GM12878 (cell line): ENCODE results near the gene ADAMTSL4. TPM values are rescaled to one million over a fixed set of nuclear protein-coding genes. Genes with fewer than 3 reads are reported as not detected.

Source experiments
- CREB1 ChIP-seq: IDR thresholded peaks from 2 replicates; pipeline ENCODE4 v1.6.1; 2012; ENCODE audit warnings: low read depth, mild to moderate bottlenecking, inconsistent platforms
- E2F8 ChIP-seq: fragments of 450-650 bp; IDR thresholded peaks from 2 replicates; pipeline ENCODE4 v1.6.1; 2018; ENCODE audit warnings: mild to moderate bottlenecking, low read depth, moderate library complexity; ENCODE audit not compliant: partially characterized antibody
- GATAD2B ChIP-seq: fragments of 450-650 bp; conservative IDR thresholded peaks from 2 replicates; pipeline ENCODE4 v1.6.1; 2017; ENCODE audit warnings: low read depth, mild to moderate bottlenecking, moderate library complexity
- HDAC2 ChIP-seq: fragments of 200-600 bp; sonication (generic); IDR thresholded peaks from 2 replicates; pipeline ENCODE4 v1.6.1; 2017
- HDGF ChIP-seq: fragments of 450-650 bp; IDR thresholded peaks from 2 replicates; pipeline ENCODE4 v1.6.1; 2016; ENCODE audit warnings: antibody characterized with exemption
- HSF1 ChIP-seq: fragments of 150-350 bp; IDR thresholded peaks from 2 replicates; pipeline ENCODE4 v1.6.1; 2014; ENCODE audit warnings: mild to moderate bottlenecking, low read depth, low read length
- IKZF2 ChIP-seq, 2 experiments: fragments of 450-650 bp; IDR thresholded peaks; 2 replicates each; pipeline ENCODE4 v1.6.1; 2017; ENCODE audit warnings: mild to moderate bottlenecking in 2 of 2, moderate library complexity in 2 of 2
- IRF3 ChIP-seq: fragments of 450-650 bp; IDR thresholded peaks from 2 replicates; pipeline ENCODE4 v1.6.1; 2014; ENCODE audit warnings: mild to moderate bottlenecking
- IRF4 ChIP-seq: IDR thresholded peaks from 2 replicates; pipeline ENCODE4 v1.6.1; 2011; ENCODE audit warnings: low read depth, low read length
- KLF5 ChIP-seq: fragments of 450-650 bp; IDR thresholded peaks from 2 replicates; pipeline ENCODE4 v1.6.1; 2014; ENCODE audit warnings: mild to moderate bottlenecking; ENCODE audit not compliant: partially characterized antibody
- LARP7 ChIP-seq: fragments of 450-650 bp; IDR thresholded peaks from 2 replicates; pipeline ENCODE4 v1.6.1; 2017; ENCODE audit warnings: mild to moderate bottlenecking
- MEF2A ChIP-seq: IDR thresholded peaks from 2 replicates; pipeline ENCODE4 v1.6.1; 2011; ENCODE audit warnings: low read depth, mild to moderate bottlenecking, low read length, moderate library complexity; ENCODE audit not compliant: insufficient read depth
- MTA2 ChIP-seq: fragments of 450-650 bp; IDR thresholded peaks from 2 replicates; pipeline ENCODE4 v1.6.1; 2016; ENCODE audit warnings: low read depth, mild to moderate bottlenecking, moderate library complexity
- NFIC ChIP-seq: IDR thresholded peaks from 2 replicates; pipeline ENCODE4 v1.6.1; 2012; ENCODE audit warnings: low read depth, mild to moderate bottlenecking, inconsistent platforms, low read length, moderate library complexity
- NFXL1 ChIP-seq: fragments of 450-650 bp; IDR thresholded peaks from 2 replicates; pipeline ENCODE4 v1.6.1; 2017; ENCODE audit warnings: antibody characterized with exemption, mild to moderate bottlenecking, borderline replicate concordance
- NRF1 ChIP-seq: conservative IDR thresholded peaks from 2 replicates; pipeline ENCODE4 v1.6.1; 2011; ENCODE audit warnings: mild to moderate bottlenecking, low read depth, low read length, improper control_type of control experiment
- PAX5 ChIP-seq: IDR thresholded peaks from 2 replicates; pipeline ENCODE4 v1.6.1; 2011; ENCODE audit warnings: low read depth, low read length, borderline replicate concordance
- POLR2A ChIP-seq: IDR thresholded peaks from 2 replicates; pipeline ENCODE4 v1.6.1; 2011; ENCODE audit warnings: low read depth, mild to moderate bottlenecking, low read length
- SIN3A ChIP-seq: IDR thresholded peaks from 2 replicates; pipeline ENCODE4 v1.6.1; 2012; ENCODE audit warnings: low read depth, low read length, improper control_type of control experiment
- SMARCA5 ChIP-seq: fragments of 450-650 bp; IDR thresholded peaks from 2 replicates; pipeline ENCODE4 v1.6.1; 2017; ENCODE audit warnings: mild to moderate bottlenecking
- SP1 ChIP-seq: IDR thresholded peaks from one replicate; pipeline ENCODE4 v1.6.1; 2011; ENCODE audit warnings: low read depth, low read length
- SREBF1 ChIP-seq: IDR thresholded peaks from 2 replicates; pipeline ENCODE4 v1.6.1; 2012; ENCODE audit warnings: mild to moderate bottlenecking, low read length
- USF2 ChIP-seq: IDR thresholded peaks from 2 replicates; pipeline ENCODE4 v1.6.1; 2011; ENCODE audit warnings: low read depth, low read length, improper control_type of control experiment, borderline replicate concordance
- ZBED1 ChIP-seq: IDR thresholded peaks from 2 replicates; pipeline ENCODE4 v1.6.1; 2016; ENCODE audit warnings: borderline replicate concordance
- polyA plus RNA-seq, 11 experiments: library from polyadenylated mRNA; depleted of rRNA in 4 of 11; unstranded in 6 of 11; stranded (reverse) in 5 of 11; fragments of >200 nt; fragmentation: Nextera tagmentation in 4 of 11; fragmentation: Illumina TruSeq in 1 of 11; extraction: Ambion mirVana in 4 of 11; extraction: Trizol in 1 of 11; gene quantifications; 1 replicate in 1 of 11; 2 replicates in 10 of 11; pipeline versions ENCODE4 v1.2.1 to v1.2.3, GENCODE V29; 2011 to 2016; ENCODE audit warnings: inconsistent platforms in 2 of 11, missing spikeins in 2 of 11, low read depth in 1 of 11
- total RNA-seq, 4 experiments: library from RNA; depleted of rRNA in 3 of 4; stranded (reverse); fragments of >200 nt in 3 of 4; fragmentation: Illumina TruSeq in 1 of 4; extraction: Trizol in 1 of 4; gene quantifications; 2 replicates each; pipeline versions ENCODE4 v1.2.1 to v1.2.3, GENCODE V29; 2013 to 2021

Gene ADAMTSL4
- total and polyA plus RNA-seq, 10 of the 15 experiments (the other 5 are each of a cell fraction or from before 2014, with no cell fraction given) = 0.04 to 0.15 (median 0.05) TPM; not detected in 5

GRCh38 chr1:150515328-150516049 lies 33.7 kb upstream of the ADAMTSL4 start, which contains the start of gene FALEC (continued):
- TF ChIP-seq HDAC2 (no peak), HDGF (peak; percentile 51; the same call in 1 of the 2 replicates), GATAD2B (peak; percentile 60; the same call in 1 of the 2 replicates), IKZF2 (IDR thresholded peaks at IDR 0.05) (no peak; a peak in 1 of 4 replicates), SREBF1 (no peak), CREB1 (no peak), SIN3A (no peak), PAX5 (peak; percentile 70), NRF1 (peak; percentile 87), LARP7 (no peak), IRF4 (no peak), MEF2A (0 out of 2 replicates have a peak, but pooled peaks have one; percentile 10), HSF1 (no peak), E2F8 (no peak), IRF3 (peak; percentile 65; the same call in 1 of the 2 replicates), NFXL1 (no peak), KLF5 (peak; percentile 32), MTA2 (no peak), POLR2A (peak; percentile 70), SP1 (peak; percentile 61), NFIC (no peak), USF2 (no peak), SMARCA5 (no peak), ZBED1 (no peak)
